G401.6 (cell line): ENCODE data around the gene FADS3.

ENCODE experiments used
- FAIRE-seq: peaks from 2 replicates; lab custom pipeline; 2012; peaks lifted over from hg19 to GRCh38; lab: Jason Lieb, UNC

FADS3 gene

GRCh38 chr11:61875698-61876097 is 15.6 kb downstream of the FADS3 start:
- no peak for FAIRE-seq

GRCh38 chr11:61874853-61875252 is 16.5 kb downstream of the FADS3 start:
- no peak for FAIRE-seq

GRCh38 chr11:61874377-61874809 is 17.0 kb downstream of the FADS3 start:
- no peak for FAIRE-seq

- FAIRE-seq, result no peak
These were observed 17.6 kb downstream of the FADS3 start for GRCh38 chr11:61873588-61874376.

- no peak for FAIRE-seq
These were observed 18.3 kb downstream of the FADS3 start for GRCh38 chr11:61872935-61873565.

GRCh38 chr11:61871158-61871597 is 20.2 kb downstream of the FADS3 start:
- no peak for FAIRE-seq

GRCh38 chr11:61870541-61871031 is 20.8 kb downstream of the FADS3 start:
- FAIRE-seq, result no peak

- FAIRE-seq, result no peak
These were observed 21.5 kb downstream of the FADS3 start for GRCh38 chr11:61869708-61870451.

GRCh38 chr11:61869429-61869707 is 22.0 kb downstream of the FADS3 start:
- no peak for FAIRE-seq

- FAIRE-seq, result no peak
These were observed 22.5 kb downstream of the FADS3 start for GRCh38 chr11:61868571-61869428.

GRCh38 chr11:61866958-61867343 is 24.4 kb downstream of the FADS3 start:
- no peak for FAIRE-seq

- no peak for FAIRE-seq
These were observed 25.0 kb downstream of the FADS3 start for GRCh38 chr11:61866231-61866957.

GRCh38 chr11:61864814-61865775 is 26.2 kb downstream of the FADS3 start:
- FAIRE-seq, result no peak

- no peak for FAIRE-seq
These were observed 27.7 kb downstream of the FADS3 start for GRCh38 chr11:61863548-61864081.

- FAIRE-seq, result no peak
These were observed 28.4 kb downstream of the FADS3 start for GRCh38 chr11:61862714-61863547.

GRCh38 chr11:61861634-61862033 is 29.7 kb downstream of the FADS3 start:
- no peak for FAIRE-seq

- no peak for FAIRE-seq
These were observed 31.1 kb downstream of the FADS3 start for GRCh38 chr11:61860054-61860903.
